ENCODE results near the gene PPP1R13L. TPM values are rescaled to one million over a fixed set of nuclear protein-coding genes. Genes with fewer than 3 reads are reported as not detected.

PPP1R13L gene
- total RNA-seq, 6 experiments from 2014 or later = 10.2 to 24.7 (median 22.2) TPM

DNA sequence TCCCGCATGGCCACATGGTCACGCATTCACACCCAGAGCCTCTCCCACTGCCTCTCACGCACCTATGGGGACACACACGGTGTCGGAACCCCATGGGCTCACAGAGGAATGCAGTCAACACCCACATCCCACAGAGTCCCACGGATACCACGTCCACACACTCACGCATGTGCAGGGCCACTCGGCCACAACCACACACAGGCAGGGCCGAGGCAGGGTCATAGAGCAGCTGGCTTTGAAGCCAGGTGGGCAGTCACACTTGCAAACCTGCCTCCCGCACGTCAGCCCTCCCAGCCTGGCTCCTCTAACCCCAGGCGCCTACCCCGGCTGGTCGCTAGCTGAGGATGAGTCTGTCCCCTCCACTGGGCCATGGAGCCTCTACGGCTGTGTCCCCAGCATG is 42.6 kb downstream of the PPP1R13L start:
- H3K27ac Mint-ChIP-seq = no peak overlapping the region
- no peak overlapping the region for H3K4me3 Mint-ChIP-seq
- TF ChIP-seq, protein P1, sequence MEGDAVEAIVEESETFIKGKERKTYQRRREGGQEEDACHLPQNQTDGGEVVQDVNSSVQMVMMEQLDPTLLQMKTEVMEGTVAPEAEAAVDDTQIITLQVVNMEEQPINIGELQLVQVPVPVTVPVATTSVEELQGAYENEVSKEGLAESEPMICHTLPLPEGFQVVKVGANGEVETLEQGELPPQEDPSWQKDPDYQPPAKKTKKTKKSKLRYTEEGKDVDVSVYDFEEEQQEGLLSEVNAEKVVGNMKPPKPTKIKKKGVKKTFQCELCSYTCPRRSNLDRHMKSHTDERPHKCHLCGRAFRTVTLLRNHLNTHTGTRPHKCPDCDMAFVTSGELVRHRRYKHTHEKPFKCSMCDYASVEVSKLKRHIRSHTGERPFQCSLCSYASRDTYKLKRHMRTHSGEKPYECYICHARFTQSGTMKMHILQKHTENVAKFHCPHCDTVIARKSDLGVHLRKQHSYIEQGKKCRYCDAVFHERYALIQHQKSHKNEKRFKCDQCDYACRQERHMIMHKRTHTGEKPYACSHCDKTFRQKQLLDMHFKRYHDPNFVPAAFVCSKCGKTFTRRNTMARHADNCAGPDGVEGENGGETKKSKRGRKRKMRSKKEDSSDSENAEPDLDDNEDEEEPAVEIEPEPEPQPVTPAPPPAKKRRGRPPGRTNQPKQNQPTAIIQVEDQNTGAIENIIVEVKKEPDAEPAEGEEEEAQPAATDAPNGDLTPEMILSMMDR (IDR thresholded peaks at IDR 0.05) = no peak
- H3K27me3 Mint-ChIP-seq (ENCODE audit: insufficient read depth) = no peaks in the 10 kb centered on the region; the same call in 1 of the 2 replicates
- H3K4me1 Mint-ChIP-seq (ENCODE audit: low read depth) = no peaks in the 10 kb centered on the region
- H3K36me3 Mint-ChIP-seq (ENCODE audit: low read depth) = peaks cover 27% of the 10 kb centered on the region
- DNase-seq = no peak
- no peaks in the 10 kb centered on the region for H3K9me3 Mint-ChIP-seq

DNA sequence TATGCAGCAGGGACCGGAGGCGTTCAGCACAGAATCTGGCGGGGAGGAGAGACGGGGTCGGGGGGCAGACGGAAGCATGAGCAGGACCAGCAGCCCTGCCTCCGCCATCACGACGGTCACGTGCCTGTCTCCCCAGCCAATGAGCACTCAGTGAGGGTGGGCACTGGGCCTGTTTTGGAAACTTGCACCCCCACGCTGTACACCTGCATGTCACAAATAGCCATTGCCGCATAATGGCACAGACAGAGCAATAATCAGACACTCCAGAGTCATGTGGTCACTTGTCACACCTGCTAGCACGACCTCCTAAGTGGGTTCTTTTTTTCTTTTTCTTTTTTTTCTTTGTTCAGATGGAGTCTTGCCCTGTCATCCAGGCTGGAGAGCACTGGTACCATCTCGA is 43.3 kb downstream of the PPP1R13L start:
- Mint-ChIP-seq H3K4me3 (no peak overlapping the region), H3K4me1 (ENCODE audit: low read depth) (no peaks in the 10 kb centered on the region), H3K27ac (no peak overlapping the region), H3K27me3 (ENCODE audit: insufficient read depth) (no peaks in the 10 kb centered on the region; the same call in 1 of the 2 replicates), H3K9me3 (no peaks in the 10 kb centered on the region), H3K36me3 (ENCODE audit: low read depth) (peaks cover 34% of the 10 kb centered on the region)
- no peak for DNase-seq
- TF ChIP-seq, protein P1 (IDR thresholded peaks at IDR 0.05) = no peak

DNA sequence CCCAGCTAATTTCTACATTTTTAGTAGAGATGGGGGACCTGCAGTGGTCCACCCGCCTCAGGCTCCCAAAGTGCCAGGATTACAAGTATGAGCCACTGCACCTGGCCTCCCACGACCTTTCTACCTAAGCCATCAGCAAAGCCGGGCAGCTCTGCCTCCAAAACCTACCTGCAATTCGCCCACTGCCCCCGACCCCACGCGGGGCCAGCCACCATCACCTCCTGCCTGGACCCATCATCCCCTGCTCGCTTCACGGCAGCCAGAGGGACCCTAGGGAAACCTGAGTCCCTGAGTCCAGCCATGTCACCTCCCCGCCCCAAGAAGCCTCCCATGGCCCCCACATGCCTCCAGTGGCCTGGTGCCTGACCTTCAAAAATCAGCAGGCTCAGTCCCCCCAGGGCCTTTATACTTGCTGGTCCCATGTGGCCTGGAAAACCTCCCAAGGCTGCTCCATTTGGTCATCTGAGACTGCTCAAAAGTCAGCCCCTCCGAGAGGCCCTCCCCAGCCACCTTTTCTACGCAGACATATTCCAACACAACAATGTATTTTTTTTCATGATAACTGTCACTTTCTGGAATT is 46.6 kb downstream of the PPP1R13L start:
- H3K27ac Mint-ChIP-seq = no peak overlapping the region
- DNase-seq = no peak
- H3K4me3 Mint-ChIP-seq = no peak overlapping the region
- no peaks in the 10 kb centered on the region for H3K9me3 Mint-ChIP-seq
- peaks cover 56% of the 10 kb centered on the region for H3K36me3 Mint-ChIP-seq (ENCODE audit: low read depth)
- TF ChIP-seq, protein P1 (IDR thresholded peaks at IDR 0.05) = no peak
- no peaks in the 10 kb centered on the region for H3K4me1 Mint-ChIP-seq (ENCODE audit: low read depth)
- no peaks in the 10 kb centered on the region; the same call in 1 of the 2 replicates for H3K27me3 Mint-ChIP-seq (ENCODE audit: insufficient read depth)

DNA sequence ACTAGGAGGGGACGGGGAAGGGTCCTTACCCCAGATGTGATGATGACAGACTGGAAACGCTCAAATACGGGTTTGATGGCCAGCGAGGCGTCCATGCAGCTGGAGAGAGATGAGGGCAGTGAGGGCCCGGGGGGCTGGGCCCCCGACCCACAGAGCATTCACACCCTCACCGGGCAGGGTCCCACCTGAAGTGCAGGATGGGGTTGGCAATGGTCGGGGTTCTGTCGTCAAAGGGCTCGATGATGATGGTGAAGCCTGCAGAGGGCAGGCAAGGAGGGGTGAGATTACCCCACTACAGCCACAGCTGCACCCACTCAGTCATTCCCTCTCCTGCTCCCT is 47.5 kb downstream of the PPP1R13L start:
- DNase-seq = no peak
- Mint-ChIP-seq H3K4me3 (no peak overlapping the region), H3K27me3 (ENCODE audit: insufficient read depth) (no peaks in the 10 kb centered on the region; the same call in 1 of the 2 replicates), H3K36me3 (ENCODE audit: low read depth) (peaks cover 58% of the 10 kb centered on the region), H3K4me1 (ENCODE audit: low read depth) (no peaks in the 10 kb centered on the region), H3K9me3 (no peaks in the 10 kb centered on the region), H3K27ac (no peak overlapping the region)
- TF ChIP-seq, protein P1 (IDR thresholded peaks at IDR 0.05) = no peak

DNA sequence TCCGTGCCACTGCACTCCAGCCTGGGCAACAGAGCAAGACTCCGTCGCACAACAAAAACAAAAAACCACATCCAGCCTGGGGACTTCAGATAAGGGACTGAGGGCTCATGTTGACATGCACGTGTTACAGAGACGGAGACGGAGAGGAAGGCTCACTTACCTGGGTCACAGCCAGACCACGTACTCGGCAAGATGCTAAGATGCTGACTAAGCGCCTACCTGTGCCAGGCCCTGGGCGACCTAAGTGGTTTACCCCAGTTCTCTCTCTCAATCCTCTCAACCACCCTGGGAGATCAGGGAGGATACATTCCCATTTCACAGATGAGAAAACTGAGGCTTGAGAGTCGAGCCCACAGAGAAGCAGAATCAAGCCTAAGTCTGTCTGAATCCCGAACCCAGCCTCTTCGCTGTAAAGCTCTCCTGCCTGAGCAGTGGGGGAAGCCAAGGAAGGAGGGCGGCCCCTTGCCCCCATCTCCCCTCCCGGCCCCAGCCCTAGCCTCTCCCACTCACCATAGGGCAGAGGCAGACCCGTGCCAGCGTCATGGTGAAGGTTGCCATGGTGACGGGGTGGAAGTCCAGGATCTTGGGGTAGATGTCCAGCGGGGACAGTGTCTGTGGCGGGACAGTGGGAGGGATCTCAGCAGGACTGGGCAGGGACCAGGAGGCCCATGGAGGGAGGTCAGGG is 48.0 kb downstream of the PPP1R13L start:
- Mint-ChIP-seq H3K36me3 (ENCODE audit: low read depth) (peaks cover 54% of the 10 kb centered on the region), H3K27me3 (ENCODE audit: insufficient read depth) (no peaks in the 10 kb centered on the region; the same call in 1 of the 2 replicates), H3K27ac (no peak overlapping the region), H3K9me3 (no peaks in the 10 kb centered on the region), H3K4me3 (no peak overlapping the region), H3K4me1 (ENCODE audit: low read depth) (no peaks in the 10 kb centered on the region)
- TF ChIP-seq, protein P1 (IDR thresholded peaks at IDR 0.05) = no peak
- no peak for DNase-seq

Measured in HFFc6 (cell line).